Body of pancreas (tissue), 4 donors: ENCODE data around the gene INAFM1.
A peak's percentile ranks its signal among the peaks of the same experiment; 100 is the strongest.

Experiments
- POLR2A ChIP-seq, 3 donors: fragments of 450-650 bp; IDR thresholded peaks; one replicate each; pipeline ENCODE4 v1.6.1; 2016; ENCODE audit warnings: antibody characterized with exemption in 3 of 3, mild to moderate bottlenecking in 2 of 3
- TF ChIP-seq, protein P1 (sequence below), 7 experiments: fragments of 450-650 bp in 4 of 7; fragments of 200-600 bp in 3 of 7; sonication (generic) in 3 of 7; IDR thresholded peaks; one replicate each; pipeline ENCODE4 v1.5.1; 2016 to 2019; ENCODE audit warnings: antibody characterized with exemption in 7 of 7

DNA sequence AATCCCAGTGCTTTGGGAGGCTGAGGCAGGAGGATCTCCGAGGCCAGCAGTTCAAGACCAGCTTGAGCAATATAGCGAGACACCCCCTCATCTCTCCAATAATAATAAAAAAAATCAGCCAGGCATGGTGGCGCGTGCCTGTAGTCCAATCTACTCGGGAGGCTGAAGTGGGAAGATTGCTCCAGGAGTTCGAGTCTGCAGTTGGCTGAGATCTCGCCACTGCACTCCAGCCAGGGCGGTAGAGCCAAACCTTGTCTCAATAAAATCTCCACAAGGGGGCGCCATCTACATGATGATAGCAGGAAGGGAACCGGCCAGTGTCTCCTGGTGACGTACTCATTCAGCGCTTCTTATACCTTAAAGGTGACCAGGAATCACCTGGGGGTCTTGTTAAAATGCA lies 21.4 kb downstream of the INAFM1 start:
- TF ChIP-seq, protein P1, sequence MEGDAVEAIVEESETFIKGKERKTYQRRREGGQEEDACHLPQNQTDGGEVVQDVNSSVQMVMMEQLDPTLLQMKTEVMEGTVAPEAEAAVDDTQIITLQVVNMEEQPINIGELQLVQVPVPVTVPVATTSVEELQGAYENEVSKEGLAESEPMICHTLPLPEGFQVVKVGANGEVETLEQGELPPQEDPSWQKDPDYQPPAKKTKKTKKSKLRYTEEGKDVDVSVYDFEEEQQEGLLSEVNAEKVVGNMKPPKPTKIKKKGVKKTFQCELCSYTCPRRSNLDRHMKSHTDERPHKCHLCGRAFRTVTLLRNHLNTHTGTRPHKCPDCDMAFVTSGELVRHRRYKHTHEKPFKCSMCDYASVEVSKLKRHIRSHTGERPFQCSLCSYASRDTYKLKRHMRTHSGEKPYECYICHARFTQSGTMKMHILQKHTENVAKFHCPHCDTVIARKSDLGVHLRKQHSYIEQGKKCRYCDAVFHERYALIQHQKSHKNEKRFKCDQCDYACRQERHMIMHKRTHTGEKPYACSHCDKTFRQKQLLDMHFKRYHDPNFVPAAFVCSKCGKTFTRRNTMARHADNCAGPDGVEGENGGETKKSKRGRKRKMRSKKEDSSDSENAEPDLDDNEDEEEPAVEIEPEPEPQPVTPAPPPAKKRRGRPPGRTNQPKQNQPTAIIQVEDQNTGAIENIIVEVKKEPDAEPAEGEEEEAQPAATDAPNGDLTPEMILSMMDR (IDR thresholded peaks at IDR 0.05), result peak; percentile 49 to 78 (median 72)
- no peak for TF ChIP-seq POLR2A (IDR thresholded peaks at IDR 0.05)
